ENCODE data around the gene TMEM167A.

Gene TMEM167A

GRCh38 chr5:83076742-83077661 lies at the start of gene TMEM167A, which contains the start of gene XRCC4:
TSS of gene TMEM167A (minus strand) at chr5:83077394. CDS start at chr5:83077323, 71 bp downstream.
TSS of gene XRCC4 (plus strand) at chr5:83077547. CDS start at chr5:83104920, 27,373 bp downstream.
- peak; percentile 95 for DNase-seq

DNA sequence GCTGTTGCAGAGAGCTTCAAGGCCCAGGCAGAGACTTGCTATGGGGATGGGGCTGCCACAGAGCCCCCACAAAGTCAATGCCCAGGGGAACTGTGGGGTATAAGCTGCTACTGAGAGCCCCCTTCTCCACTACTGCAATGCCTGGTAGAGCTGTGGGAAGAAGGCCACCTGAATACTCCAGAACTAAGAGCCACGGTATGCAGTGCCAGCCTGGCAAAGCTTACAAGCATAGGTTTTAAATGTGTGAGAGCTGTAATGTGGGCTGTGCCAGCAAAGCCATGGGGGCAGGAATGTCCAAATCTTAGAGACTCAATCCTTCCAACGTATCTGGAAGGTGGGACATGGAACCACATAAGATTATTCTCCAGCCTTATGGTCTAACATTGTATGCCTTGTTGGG lies 49.3 kb upstream of the TMEM167A start:
- DNase-seq, result no peak

DNA sequence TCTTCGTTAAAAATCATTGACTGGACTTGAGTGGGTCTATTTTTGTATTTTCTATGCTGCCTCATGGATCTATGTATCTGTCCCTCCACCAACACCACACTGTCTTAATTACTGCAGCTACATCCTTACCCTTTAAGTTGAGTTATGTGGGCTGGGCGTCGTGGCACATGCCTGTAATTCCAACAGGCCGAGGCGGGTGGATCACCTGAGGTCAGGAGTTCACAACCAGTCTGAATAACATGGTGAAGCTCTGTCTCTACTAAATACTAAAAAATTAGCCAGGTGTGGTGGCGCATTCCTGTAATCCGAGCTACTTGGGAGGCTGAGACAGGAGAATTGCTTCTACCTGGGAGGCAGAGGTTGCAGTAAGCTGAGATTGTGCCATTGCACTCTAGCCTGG lies 48.4 kb upstream of the TMEM167A start:
- no peak for DNase-seq

- no peak for DNase-seq
Measured at GRCh38 chr5:83124593-83124992, 47.4 kb upstream of the TMEM167A start.

GRCh38 chr5:83118976-83119375 lies 41.8 kb upstream of the TMEM167A start:
- DNase-seq, result no peak

GRCh38 chr5:83118471-83118870 lies 41.3 kb upstream of the TMEM167A start:
- no peak for DNase-seq

DNA sequence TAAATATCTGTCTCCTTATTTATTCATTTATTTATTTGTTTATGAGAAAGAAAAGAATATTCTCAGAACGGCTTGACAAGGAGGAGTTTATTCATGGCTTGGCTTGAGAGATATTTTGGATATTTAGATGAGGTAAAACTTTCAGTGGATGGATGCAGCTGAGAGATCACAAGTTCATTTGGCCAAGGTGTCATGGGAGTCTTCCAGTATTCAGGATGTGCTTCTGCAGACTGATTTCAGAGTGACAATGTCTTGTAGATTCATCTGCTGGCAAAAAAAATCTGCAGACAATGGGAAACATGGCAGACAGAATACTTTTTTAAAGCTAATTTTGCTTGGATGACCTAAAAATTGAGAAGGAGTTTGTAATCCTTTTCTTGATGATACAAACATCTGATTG lies 38.6 kb upstream of the TMEM167A start:
- DNase-seq, result no peak

GRCh38 chr5:83109380-83109779 lies 32.2 kb upstream of the TMEM167A start:
- no peak for DNase-seq

- no peak for DNase-seq
Measured at GRCh38 chr5:83107692-83108420, 30.7 kb upstream of the TMEM167A start.

DNA sequence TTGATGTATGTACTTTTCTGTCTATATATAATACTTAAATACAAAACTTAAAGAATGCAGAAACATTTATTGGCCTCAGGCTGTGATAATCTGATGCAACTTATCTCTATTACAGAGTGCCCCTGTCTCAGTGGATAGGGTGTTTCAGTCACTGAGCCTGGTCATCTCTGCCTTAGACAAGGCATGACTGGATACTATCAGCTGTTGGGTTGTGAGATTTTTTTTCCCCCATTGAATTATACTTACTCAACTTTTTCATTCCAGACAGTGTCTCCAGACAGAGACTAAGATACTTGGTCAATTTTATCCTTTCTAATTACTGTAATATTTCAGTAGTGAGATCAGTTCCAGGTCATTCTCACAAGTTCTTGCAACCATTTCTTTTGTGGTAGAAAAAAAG lies 26.8 kb upstream of the TMEM167A start:
- no peak for DNase-seq

GRCh38 chr5:83102364-83102980 lies 25.3 kb upstream of the TMEM167A start:
- no peak for DNase-seq

- DNase-seq, result no peak
Measured at GRCh38 chr5:83101514-83101913, 24.3 kb upstream of the TMEM167A start.

DNA sequence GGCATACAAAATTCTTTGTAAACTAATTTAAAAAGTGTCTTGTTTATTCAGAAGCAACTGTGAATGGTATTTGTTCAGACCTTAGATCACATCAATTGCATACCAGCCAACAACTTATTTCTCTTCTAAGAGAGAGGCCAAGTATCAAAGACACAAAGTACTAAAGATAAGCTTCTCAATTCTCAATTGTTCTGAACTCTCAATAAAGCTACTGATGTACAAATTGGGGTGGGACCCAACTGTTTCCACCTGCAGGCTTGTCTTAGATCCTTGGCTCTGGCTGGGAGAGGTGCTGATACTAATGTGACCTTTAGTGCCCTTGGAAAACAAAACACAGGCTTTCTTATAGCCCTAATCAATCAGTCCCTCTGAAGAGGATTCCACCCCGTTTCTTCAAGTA lies 22.3 kb upstream of the TMEM167A start:
- DNase-seq, result no peak

GRCh38 chr5:83099001-83099400 lies 21.8 kb upstream of the TMEM167A start:
- DNase-seq, result no peak

GRCh38 chr5:83097689-83098231 lies 20.6 kb upstream of the TMEM167A start:
- no peak for DNase-seq

DNA sequence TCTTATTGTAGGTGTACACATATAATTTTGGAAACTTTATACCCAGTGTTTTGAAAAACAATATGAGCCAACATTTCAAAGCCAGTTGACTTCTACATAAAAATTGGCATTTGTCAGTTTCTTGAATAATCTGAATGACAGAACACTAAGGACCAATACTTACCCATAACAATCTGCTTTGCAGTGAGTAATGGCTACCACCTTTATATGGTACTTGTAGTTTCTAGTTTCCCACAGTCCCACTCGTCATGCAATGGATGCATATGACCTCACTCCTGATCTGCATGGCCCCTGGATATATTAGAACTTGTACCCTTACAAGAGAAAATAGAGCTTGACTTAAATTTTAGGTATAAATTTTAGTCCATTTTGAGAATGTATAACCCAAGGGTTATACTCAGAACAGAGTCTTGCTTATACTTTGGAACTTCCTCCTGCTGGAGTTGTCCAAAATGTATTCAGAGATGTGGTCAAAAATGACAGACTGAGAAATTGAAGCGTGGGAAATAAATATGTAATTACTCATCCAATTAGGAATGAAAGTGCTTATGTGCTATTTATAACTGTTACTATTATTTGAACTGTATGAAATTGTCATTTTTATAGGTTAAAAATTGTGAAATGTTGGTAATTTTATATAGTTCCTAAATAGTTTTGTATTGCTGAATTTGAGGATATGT lies 19.6 kb upstream of the TMEM167A start:
- DNase-seq, result no peak

DNA sequence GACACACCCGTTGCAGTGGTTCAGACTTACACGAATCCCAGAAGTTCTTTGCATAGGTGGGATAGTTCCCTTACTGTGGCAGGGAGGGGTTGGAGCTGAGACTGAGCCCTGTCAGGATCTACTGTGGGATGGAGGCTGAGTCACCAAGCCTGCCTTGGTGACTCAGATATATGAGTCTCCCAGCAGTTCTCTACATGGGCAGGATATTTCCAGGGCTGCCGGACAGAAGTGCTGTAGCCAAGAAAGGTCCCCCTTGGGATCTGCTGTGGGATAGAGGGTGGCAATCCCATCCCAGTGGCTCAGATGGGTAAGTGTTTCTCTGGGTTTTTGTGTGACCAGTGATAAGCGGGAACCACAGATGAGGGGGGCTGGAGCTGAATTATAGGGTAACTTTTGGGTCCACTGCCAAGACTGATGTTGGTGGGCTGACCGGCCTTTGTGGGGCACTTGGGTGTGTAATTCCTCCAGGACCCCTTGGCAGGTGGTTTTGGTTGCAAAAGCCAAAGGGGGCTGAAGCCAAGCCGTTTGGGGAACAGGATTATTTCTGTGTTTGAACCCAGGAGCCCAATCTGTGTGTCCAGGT lies 18.9 kb upstream of the TMEM167A start:
- DNase-seq, result no peak

DNA sequence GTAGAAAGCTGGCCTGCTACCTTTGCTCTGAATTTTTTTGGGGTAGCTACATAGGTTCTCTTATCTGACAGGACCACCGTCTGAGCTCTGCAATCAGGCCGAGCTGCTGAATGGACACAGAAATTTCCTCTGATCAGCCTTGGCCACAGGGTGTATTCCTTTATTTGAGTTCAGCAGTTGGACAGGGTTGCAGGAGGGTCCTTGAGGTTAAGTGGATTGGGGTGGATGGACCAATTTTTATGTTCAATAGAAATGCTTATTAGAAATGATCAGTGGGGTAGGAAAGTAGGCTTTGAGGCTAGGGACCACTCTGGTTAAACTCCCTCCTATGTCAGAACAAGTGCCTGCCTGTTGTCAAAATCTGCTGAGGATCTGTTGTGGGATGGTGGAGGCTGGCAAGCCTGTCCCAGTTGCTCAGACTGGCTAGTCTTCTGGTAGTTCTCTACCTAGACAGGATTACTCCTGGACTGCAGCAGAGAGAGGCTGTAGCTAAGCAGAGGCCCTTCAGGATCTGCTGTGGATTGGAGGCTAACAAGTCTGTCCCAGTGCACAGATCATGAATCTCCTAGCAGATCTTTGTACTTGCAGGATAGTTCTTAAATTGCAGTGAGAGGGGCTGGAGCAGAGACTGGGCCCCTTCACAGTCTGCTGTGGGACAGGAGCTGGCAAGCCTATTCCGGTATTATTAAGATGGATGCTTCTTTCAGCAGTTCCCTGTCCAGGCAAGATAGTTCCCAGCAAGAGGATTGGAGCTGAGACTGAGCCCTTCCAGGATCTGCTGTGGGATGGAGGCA lies 18.2 kb upstream of the TMEM167A start:
- DNase-seq, result no peak

DNA sequence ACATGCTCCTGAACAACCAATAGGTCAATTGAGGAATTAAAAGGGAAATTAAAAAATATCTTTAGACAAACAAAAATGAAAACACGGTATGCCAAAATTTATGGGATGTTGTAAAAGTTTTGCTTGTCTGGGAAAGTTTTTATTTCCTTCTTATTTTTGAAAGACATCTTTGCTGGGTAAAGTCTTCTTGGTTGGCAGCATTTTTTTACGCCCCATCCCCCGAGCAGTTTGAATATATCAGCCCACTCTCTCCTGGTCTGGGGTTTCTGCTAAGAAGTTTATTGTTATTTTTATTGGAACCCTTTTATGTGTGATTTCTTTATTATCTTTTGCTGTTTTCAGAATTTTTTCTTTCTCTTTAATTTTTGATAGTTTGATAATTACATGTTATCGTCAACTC lies 16.5 kb upstream of the TMEM167A start:
- DNase-seq, result no peak

DNA sequence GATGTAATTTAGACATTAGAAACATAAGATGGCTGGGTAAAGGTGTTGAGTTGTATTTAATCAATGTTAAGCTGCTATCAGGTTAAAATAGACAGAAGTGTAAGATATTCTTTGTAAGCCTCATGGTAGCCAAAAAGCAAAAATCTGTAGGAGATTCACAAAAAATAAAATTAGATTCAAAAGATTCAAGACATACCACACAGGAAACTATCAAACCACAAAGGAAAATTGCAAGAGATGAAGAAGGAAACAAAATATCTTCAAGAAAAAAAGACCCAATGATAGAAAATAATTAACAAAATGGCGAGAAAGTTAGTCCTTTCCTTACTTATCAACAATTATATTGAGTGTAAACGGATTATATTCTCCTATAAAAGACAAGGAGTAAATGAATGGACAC lies 15.4 kb upstream of the TMEM167A start:
- no peak for DNase-seq

DNA sequence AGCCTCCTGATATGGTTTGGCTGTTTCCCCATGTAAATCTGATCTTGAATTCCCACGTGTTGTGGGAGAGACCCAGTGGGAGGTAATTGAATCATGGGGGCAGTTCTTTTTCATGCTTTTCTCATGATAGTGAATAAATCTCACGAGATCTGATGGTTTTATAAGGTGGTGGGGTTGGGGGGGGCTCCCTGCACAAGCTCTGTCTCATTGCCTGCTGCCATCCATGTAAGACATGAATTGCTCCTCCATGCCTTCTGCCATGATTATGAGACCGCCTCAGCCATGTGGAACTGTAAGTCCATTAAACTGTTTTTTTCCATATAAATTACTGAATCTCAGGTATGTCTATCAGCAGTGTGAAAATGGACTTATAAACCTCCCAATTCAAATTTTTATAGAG lies 13.0 kb upstream of the TMEM167A start:
- DNase-seq, result no peak

Measured in CD4-positive, alpha-beta T cell treated with Interleukin-12 subunit alpha and Interleukin-12 subunit beta, for 1 hour (primary cell).